Activated CD8-positive, alpha-beta memory T cell treated with anti-CD3 and anti-CD28 coated beads for 36 hours (primary cell): Measurements from ENCODE around the gene IRF1. TPM values are rescaled to one million over a fixed set of nuclear protein-coding genes. Genes with fewer than 3 reads are reported as not detected.
"Not testable (repeated sequence)": the region's sequence is repeated elsewhere in the genome, so short reads cannot be mapped to it uniquely, and the experiment has no call there.

Source experiments
- CTCF ChIA-PET: fragments of 350-600 bp; sonication (Branson Sonifier 250); formaldehyde crosslinking; loops from one replicate; lab custom pipeline; 2021; ENCODE audit warnings: antibody characterized with exemption; lab: Charles Lee
- POLR2A ChIA-PET: fragments of 350-600 bp; sonication (Branson Sonifier 250); formaldehyde crosslinking; loops from one replicate; lab custom pipeline; 2021; ENCODE audit warnings: antibody characterized with exemption; lab: Charles Lee
- total RNA-seq, 2 experiments: library from RNA; stranded (reverse); gene quantifications; one replicate each; pipeline ENCODE4 v1.2.3, GENCODE V29; 2021

Gene IRF1
- 10 to 100 TPM; 86.7 to 87.5 TPM for total RNA-seq

GRCh38 chr5:132490484-132491367 is at the start of gene IRF1:
Gene IRF1, minus strand, starts transcription at chr5:132490773. Its CDS starts 1,295 bp downstream, at chr5:132489478.
- POLR2A ChIA-PET: interaction anchor here (0.9 to 7.3 kb wide), 19 partner anchors 10 to 197 kb away, joined by 3 to 111 read pairs (median 7); partner anchors contain the start of genes RAD50 and SLC22A4

DNA sequence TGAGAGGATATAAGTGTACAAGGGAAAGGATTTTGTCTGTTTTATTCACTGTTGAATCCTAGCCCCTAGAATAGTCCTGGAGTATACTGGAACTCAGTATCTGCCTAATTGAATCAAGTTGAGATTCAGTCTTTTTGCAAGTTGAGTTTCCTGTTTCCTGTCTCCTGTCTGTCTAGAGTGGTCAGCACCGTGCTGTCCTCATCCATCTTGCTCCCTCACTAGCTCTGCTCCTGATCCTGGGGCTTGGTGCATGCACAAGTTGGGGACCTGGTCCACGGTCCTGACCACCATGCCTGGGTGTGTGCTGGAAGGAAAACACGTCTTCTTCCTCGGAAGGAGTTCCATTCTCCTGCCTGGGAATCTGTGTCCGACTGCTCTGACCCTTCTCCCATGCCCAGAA is 49.6 kb upstream of the IRF1 start:
- POLR2A ChIA-PET: no interaction called here

More at GRCh38 chr5:132490484-132491367, at the start of gene IRF1:
- CTCF ChIA-PET: interaction anchor here (0.5 to 6.5 kb wide), 17 partner anchors 11 to 218 kb away, joined by 3 to 64 read pairs (median 6); no protein-coding TSS in a partner anchor

GRCh38 chr5:132539716-132540115 is 49.1 kb upstream of the IRF1 start:
- ChIA-PET CTCF (no interaction called here), POLR2A (no interaction called here)

More for the DNA sequence above, 49.6 kb upstream of the IRF1 start:
- CTCF ChIA-PET: interaction anchor here (1.1 kb wide), 1 partner anchor 168 kb away, joined by 3 read pairs; no protein-coding TSS in a partner anchor

DNA sequence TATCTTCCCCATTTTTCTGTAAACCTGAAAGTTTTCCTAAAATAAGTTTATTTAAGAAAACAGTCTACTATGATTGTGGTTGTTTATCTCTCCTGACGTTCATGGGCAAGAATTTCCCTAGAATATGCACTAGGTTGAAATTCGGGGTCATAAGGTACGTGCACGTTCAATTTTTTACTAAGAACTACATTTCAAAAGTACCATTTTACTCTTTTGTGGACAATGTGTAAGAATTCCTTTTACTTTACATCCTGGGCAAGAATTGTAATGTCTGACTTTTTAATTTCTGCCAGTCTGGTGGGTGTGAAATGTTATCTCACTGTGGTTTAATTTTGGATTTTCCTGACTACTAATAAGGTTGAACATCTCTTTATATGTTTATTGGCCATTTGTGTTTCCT is 40.4 kb upstream of the IRF1 start:
- CTCF ChIA-PET: interaction anchor here (0.7 to 1.1 kb wide), 2 partner anchors 22 to 111 kb away, joined by 3 read pairs; no protein-coding TSS in a partner anchor
- POLR2A ChIA-PET: no interaction called here

DNA sequence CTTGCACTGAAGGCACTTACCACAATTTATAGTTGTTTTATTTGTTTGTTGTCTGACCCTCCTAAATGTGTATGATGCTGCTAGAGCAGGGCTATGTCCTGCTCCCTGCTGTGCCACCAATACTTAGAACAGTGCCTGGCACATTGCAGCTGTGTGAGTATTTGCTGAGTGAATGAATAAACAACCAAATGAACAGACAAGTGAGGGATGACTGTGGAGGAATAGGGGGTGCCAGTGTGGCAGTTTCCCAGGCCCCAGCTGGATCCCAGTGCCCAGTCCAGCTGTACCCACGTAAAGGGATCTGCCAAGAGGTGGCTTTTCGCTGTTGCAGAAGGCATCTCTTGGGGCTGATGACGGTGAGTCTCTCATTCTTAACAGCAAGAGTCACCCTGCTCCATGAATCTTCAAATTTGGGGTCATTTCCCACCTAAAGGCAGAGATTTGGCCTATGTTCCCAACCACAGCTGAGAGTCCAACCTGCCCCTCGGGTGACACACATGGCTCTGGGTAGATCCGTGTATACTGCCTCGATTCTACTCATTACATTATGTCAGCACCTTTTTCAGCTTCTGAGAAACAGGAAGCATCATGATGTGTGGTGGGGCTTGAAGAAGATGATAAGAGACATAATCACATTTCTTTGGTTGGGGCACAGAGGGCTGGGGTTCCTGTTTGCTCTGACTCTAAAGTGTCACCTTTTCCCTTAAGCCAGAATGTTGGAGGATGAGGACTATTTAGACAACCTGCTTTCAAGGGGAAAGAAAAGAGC is 38.5 kb upstream of the IRF1 start:
- CTCF ChIA-PET: interaction anchor here (1.7 to 3.6 kb wide), 2 partner anchors 112 to 291 kb away, joined by 3 to 17 read pairs; no protein-coding TSS in a partner anchor
- POLR2A ChIA-PET: interaction anchor here (0.6 kb wide), 1 partner anchor 49 kb away, joined by 4 read pairs; no protein-coding TSS in a partner anchor

GRCh38 chr5:132528021-132528420 is 37.4 kb upstream of the IRF1 start:
- CTCF ChIA-PET: interaction anchor here (1.2 to 3.6 kb wide), 9 partner anchors 19 to 296 kb away, joined by 3 to 17 read pairs (median 5); no protein-coding TSS in a partner anchor
- POLR2A ChIA-PET: no interaction called here

DNA sequence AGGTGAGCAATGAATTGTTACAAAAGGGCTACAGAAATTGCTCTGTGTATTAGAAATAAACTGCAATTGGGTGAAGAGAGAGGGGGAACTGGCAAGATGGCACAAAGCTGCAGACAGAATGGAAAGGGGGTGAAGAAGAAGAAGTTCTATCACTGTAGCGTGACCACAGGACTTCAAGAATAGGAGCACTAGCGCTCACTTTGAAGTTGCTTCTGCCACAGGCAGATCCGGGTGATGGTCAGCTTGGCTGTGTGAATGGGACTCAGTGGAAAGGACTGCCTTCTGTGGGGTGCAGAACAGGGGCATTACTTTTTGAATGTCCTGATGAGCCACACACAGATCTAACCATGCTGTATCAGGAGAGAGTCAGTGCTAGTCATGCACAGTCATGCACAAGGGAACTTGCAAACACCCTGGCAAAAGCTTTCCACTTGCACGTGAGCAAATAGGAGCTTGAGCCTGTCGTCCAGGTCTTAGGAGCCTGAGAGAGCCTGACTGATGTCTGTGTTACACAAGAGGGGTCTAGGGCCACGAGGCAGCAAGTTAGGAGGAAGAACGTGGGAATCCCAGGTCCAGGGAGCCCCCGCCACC is 36.5 kb upstream of the IRF1 start:
- ChIA-PET POLR2A (no interaction called here), CTCF (interaction anchor here (0.6 to 3.6 kb wide), 30 partner anchors 10 to 462 kb away, joined by 3 to 17 read pairs (median 4); no protein-coding TSS in a partner anchor)

- POLR2A ChIA-PET: no interaction called here
- CTCF ChIA-PET: interaction anchor here (0.6 to 3.6 kb wide), 35 partner anchors 10 to 461 kb away, joined by 3 to 17 read pairs (median 4); partner anchors contain the start of gene RAD50
These were observed 35.9 kb upstream of the IRF1 start for GRCh38 chr5:132526290-132526973.

DNA sequence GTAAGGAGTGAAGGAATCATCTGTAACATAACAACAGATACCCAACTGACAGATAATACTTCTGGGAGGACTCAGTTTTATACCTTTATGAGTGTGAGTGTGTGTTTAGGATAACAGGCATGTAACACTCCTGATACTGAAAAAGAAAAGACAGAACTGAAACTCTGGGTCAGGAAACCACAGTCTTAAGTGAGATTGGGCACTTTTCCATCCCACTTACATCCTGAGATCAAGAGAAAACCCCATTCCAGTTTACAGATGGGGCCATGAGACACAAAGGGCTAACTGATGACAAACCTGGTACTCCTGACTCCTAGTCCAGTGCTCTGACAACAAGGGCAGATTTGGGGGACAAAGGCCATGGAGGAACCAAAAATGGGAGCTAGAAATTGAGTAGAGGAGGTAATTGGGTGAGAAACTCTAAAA is 34.7 kb upstream of the IRF1 start:
- ChIA-PET POLR2A (no interaction called here), CTCF (interaction anchor here (1.0 to 2.5 kb wide), 7 partner anchors 24 to 295 kb away, joined by 3 to 6 read pairs (median 4); partner anchors contain the start of gene RAD50)

DNA sequence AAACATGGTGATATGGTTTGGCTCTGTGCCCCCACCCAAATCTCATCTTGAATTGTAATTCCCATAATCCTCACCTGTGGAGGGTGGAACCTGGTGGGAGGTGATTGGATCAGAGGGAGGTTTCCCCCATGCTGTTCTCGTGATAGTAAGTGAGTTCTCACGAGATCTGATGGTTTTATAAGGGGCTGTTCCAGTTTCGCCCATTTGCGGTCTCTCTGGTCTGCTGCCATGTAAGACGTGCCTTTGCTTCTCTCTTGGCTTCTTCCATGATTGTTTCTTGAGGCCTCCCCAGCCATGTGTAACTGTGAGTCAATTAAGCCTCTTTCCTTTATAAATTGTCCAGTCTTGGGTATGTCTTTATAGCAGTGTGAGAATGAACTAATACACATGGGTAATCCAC is 34.3 kb upstream of the IRF1 start:
- POLR2A ChIA-PET: not testable (repeated sequence)
- CTCF ChIA-PET: interaction anchor here (1.4 kb wide), 1 partner anchor 290 kb away, joined by 5 read pairs; no protein-coding TSS in a partner anchor

- CTCF ChIA-PET, POLR2A ChIA-PET: not testable (repeated sequence)
These were observed 31.5 kb upstream of the IRF1 start for GRCh38 chr5:132522067-132522466.

DNA sequence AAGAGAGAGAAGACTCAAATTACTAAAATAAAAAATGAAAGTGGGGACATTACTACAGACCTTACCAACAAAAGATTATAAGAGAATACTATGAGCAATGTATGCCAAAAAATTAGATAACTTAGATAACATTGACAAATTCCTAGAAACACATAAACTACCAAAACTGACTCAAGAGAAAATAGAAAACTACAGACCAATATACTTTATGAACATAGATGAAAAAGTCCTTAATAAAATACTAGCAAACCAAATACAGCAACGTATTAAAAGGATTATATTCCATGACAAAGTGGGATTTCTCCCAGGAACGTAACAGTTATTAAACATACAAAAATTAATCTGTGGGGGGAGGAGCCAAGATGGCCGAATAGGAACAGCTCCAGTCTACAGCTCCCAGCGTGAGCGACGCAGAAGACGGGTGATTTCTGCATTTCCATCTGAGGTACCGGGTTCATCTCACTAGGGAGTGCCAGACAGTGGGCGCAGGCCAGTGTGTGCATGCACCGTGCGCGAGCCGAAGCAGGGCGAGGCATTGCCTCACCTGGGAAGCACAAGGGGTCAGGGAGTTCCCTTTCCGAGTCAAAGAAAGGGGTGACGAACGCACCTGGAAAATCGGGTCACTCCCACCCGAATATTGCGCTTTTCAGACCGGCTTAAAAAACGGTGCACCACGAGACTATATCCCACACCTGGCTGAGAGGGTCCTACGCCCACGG is 23.2 kb upstream of the IRF1 start:
- POLR2A ChIA-PET: not testable (repeated sequence)

GRCh38 chr5:132510076-132510475 is 19.5 kb upstream of the IRF1 start:
- POLR2A ChIA-PET: no interaction called here
- CTCF ChIA-PET: interaction anchor here (3.5 kb wide), 1 partner anchor 124 kb away, joined by 11 read pairs; no protein-coding TSS in a partner anchor

More for the DNA sequence above, 23.2 kb upstream of the IRF1 start:
- CTCF ChIA-PET: not testable (repeated sequence)

- ChIA-PET CTCF (interaction anchor here (0.9 to 1.6 kb wide), 5 partner anchors 9 to 317 kb away, joined by 3 to 5 read pairs (median 3); no protein-coding TSS in a partner anchor), POLR2A (no interaction called here)
These were observed 15.6 kb upstream of the IRF1 start for GRCh38 chr5:132506094-132506692.

GRCh38 chr5:132505641-132506040 is 15.1 kb upstream of the IRF1 start:
- ChIA-PET POLR2A (no interaction called here), CTCF (interaction anchor here (0.9 to 1.6 kb wide), 5 partner anchors 9 to 318 kb away, joined by 3 to 5 read pairs (median 3); no protein-coding TSS in a partner anchor)

DNA sequence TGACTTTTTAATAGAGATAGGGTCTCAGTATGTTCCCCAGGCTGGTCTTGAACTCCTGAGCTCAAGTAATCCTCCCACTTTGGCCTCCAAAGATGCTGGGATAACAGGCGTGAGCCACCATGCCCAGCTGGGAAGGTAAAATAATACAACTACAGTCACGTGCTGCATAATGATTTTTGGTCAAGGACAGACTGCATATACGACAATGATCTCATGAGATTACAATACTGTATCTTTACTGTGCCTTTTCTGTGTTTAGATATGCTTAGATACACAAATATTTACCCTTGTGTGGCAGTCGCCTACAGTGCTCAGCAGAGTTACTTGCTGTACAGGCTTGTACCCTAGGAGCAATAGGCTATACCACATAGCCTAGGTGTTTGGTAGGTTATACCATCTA is 14.2 kb upstream of the IRF1 start:
- ChIA-PET CTCF (no interaction called here), POLR2A (no interaction called here)

DNA sequence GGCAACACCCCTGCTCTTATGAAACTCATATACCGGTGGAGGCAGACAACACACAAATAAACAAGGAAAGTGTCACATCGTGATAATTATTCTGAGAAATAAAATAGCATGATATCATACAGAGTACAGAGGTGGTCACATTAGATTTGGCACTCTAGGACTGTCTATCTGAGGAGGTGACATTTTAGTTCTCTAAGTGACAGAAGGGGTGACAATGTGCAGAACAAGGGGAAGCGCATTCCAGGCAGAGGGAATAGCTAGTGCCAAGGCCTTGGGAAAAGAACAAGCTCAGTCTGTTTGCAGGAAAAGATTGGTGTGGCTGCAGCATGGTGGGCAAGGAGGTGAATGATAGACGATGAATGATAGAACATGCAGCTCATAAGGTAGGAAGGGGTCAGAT is 12.7 kb upstream of the IRF1 start:
- POLR2A ChIA-PET: no interaction called here
- CTCF ChIA-PET: interaction anchor here (1.3 to 10.1 kb wide), 2 partner anchors 23 to 116 kb away, joined by 4 to 165 read pairs; no protein-coding TSS in a partner anchor
